ENCODE measurements around the gene DEPDC1B.

DNA sequence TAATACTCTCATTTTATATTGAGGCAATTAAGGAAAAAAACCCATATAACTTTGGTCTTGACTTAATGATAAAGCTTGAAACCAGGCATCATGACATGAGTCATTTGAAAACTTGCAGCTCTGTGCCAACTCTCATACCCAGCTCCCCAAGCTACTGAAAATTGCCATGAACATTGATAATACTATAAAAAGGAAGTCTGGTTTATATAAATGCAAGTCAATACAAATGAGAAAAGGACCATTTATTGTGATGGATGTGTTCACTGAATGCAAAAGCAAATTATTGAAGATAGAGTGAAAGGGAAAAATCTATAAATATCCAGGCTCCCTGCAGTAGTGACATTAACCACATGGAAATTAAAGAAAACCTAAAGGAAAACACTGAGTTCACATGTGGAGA is 116.3 kb downstream of the DEPDC1B start:
- TF ChIP-seq, protein P1, sequence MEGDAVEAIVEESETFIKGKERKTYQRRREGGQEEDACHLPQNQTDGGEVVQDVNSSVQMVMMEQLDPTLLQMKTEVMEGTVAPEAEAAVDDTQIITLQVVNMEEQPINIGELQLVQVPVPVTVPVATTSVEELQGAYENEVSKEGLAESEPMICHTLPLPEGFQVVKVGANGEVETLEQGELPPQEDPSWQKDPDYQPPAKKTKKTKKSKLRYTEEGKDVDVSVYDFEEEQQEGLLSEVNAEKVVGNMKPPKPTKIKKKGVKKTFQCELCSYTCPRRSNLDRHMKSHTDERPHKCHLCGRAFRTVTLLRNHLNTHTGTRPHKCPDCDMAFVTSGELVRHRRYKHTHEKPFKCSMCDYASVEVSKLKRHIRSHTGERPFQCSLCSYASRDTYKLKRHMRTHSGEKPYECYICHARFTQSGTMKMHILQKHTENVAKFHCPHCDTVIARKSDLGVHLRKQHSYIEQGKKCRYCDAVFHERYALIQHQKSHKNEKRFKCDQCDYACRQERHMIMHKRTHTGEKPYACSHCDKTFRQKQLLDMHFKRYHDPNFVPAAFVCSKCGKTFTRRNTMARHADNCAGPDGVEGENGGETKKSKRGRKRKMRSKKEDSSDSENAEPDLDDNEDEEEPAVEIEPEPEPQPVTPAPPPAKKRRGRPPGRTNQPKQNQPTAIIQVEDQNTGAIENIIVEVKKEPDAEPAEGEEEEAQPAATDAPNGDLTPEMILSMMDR (IDR thresholded peaks at IDR 0.05), result no peak
- no peak for TF ChIP-seq POLR2A (IDR thresholded peaks at IDR 0.05)
